GM12892 (cell line): ENCODE results near the gene FSCN2.

ENCODE experiments used
- DNase-seq: peaks from one replicate; pipeline ENCODE4 v3.0.0; 2011; ENCODE audit not compliant: insufficient read length
- FAIRE-seq: peaks from 2 replicates; lab custom pipeline; 2011; peaks lifted over from hg19 to GRCh38; lab: Jason Lieb, UNC
- POLR2A ChIP-seq: IDR thresholded peaks from 2 replicates; pipeline ENCODE4 v1.6.1; 2011; ENCODE audit warnings: low read depth, low read length, control low read depth
- POLR2AphosphoS5 ChIP-seq: IDR thresholded peaks from 2 replicates; pipeline ENCODE4 v1.6.1; 2011; ENCODE audit warnings: low read depth, low read length, control low read depth
- TAF1 ChIP-seq: IDR thresholded peaks from 2 replicates; pipeline ENCODE4 v1.6.1; 2011; ENCODE audit warnings: low read depth, mild to moderate bottlenecking, control low read depth, low read length, borderline replicate concordance

The FSCN2 gene

DNA sequence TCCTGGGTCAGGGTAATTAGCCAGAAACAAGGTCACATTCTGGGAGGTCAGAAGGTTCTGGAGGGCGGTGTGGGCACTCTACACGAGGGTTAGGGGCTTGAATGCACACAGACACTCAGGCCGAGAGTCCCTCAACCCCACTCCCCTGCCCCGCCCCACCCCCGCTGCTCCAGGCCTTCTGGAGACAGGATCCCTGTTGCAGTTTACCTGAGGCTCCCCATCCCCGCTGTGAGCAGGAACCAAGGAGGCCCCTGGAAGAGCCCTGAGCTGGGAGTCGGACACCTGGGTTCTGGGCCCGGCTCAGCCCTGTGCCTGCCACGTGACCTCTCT lies 11.2 kb upstream of the FSCN2 start:
- DNase-seq (no peak), FAIRE-seq (peak; percentile 5)
- TF ChIP-seq POLR2AphosphoS5 (no peak), POLR2A (no peak)

DNA sequence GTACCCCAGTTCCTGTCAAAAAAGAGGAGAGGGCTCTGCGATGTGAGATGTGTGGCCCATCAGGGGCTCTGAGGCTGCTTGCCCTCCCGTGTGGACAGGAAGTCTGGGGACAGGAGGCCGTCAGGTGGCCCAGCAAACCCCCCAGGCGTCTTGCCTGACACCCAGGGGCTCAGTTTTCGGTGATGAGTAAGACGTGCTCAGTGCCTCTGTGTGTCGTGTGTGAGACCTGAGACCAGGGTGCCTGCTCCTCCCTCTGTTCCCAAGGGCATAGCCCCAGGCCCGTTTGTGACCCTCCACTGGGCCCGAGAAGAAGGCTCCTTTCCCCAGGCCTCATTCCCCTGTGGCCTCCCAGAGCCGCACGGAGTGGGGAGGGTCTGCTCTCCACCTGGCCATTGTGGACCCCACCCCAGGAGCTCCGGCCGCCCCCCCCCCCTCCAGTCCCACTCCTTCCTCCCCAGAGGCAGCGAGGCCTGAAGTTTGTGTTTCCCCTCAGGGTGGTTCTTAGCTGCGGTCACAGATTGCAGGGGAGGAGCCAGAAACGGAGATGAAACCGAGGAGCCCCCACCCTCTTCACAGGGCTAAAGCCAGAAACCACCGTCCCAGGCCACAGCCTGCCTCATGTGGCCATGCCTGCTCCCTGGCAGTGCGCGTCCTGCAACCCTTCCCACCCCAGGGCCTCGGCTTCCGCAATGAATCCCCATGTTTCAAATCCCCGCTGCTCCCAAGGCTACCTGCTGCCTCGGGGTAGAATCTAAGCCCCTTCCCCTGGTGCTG lies 10.7 kb upstream of the FSCN2 start:
- FAIRE-seq = peak; percentile 92
- TF ChIP-seq POLR2AphosphoS5 = peak; percentile 87
- TF ChIP-seq TAF1 = no peak; the same call in 1 of the 2 replicates
- peak; percentile 71 for TF ChIP-seq POLR2A
- peak; percentile 88 for DNase-seq

DNA sequence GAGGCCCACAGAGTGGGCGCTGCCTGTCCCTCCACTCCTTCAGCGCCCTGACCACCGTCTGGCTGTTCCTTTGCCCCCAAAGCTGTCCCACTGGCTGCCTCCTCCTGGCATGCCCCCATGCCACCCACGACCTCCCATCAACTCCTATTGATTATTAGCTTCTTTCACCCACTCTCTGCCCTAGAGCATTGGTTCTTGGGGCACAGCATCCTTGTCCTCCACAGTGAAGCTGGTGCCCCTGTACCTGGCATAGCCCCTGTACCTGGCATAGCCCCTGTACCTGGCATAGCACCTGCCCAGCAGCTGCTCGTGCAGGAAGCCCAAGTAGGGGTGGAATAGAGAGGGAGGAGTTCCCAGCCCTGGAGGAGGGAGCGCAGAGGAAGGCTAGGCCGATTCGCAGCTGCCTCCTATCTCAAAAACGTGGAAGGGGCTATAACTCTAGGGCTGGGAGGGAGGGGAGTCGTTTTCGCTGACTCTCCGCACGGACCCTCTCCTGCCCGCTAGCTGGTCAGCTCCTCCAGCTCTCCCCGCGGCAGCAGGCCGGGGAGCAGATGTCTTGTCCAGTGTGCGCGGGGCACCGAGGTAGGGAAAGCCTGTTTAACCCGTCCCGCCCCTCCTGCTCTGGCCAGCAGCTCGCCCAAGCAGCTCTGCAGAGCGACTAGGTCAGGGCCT lies 9.9 kb upstream of the FSCN2 start:
- no peak for TF ChIP-seq TAF1
- TF ChIP-seq POLR2A = no peak; the same call in 1 of the 2 replicates
- TF ChIP-seq POLR2AphosphoS5 = 0 out of 2 replicates have a peak, but pooled peaks have one; percentile 15
- peak; percentile 50 for FAIRE-seq
- no peak for DNase-seq

DNA sequence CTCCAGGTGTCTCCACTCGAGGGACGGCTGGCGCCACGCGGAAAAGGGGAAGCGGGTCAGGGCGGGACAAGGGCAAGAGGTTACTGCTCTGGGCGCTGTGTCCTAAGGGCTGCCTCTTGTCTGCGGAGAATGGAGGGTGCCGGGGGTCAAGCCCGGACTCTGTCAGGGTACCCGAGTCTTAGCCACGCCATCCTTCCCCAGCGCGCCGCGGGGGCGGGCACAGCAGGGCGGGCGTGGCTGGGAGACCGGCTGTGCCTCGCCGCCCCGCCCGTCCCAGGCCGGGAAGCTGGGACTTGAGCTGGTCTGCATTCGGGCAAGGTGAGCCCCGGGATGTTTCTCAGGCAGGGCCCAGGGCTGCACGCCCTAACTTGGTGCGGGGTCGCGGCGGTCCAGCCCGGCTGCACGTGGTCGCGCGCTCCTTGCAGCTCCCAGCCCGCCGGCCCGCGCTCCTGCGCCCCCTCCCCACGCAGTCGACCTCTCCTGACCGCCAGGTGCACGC lies 9.3 kb upstream of the FSCN2 start:
- DNase-seq (no peak), FAIRE-seq (peak; percentile 51)
- TF ChIP-seq POLR2AphosphoS5 (no peak; the same call in 1 of the 2 replicates), POLR2A (0 out of 2 replicates have a peak, but pooled peaks have one; percentile 11), TAF1 (no peak)

DNA sequence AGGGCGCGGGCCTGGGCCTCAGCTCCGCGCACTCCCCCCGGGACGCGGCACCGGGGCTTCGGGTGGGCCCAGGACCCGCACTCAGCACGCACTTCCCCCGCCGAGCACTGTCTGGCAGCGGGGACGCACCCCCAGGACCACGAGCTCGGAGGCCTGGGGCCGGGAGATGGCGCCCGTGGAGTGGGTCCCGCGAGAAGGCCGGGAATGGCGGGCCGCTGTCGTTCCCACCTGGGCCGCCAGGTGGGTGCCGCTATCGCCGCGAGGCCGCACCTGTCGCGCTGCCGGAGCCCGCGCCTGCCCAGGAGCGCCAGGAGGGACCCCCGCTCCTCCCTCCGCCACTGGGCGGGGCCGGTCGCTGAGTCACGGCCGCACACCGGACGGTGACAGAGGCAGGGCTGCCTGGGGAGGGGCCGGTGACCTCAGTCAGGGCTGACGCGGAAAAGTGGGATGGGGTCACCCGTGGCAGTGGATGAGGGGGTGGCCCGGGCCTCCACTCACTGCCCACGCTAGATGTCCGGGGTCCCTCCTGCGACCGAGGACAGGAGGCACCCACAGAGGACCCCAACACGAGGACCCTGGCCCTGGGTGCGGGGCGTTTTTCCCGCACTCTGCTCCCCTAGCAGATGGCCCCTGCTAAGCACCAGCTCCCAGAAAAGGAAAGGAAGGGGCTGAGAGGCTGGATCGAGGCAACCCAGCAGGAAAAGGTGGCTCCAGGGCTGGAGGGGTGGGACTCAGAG lies 8.7 kb upstream of the FSCN2 start:
- peak; percentile 74 for DNase-seq
- peak; percentile 78 for FAIRE-seq
- TF ChIP-seq TAF1 = no peak
- TF ChIP-seq POLR2A = peak; percentile 3; the same call in 1 of the 2 replicates
- TF ChIP-seq POLR2AphosphoS5 = no peak

DNA sequence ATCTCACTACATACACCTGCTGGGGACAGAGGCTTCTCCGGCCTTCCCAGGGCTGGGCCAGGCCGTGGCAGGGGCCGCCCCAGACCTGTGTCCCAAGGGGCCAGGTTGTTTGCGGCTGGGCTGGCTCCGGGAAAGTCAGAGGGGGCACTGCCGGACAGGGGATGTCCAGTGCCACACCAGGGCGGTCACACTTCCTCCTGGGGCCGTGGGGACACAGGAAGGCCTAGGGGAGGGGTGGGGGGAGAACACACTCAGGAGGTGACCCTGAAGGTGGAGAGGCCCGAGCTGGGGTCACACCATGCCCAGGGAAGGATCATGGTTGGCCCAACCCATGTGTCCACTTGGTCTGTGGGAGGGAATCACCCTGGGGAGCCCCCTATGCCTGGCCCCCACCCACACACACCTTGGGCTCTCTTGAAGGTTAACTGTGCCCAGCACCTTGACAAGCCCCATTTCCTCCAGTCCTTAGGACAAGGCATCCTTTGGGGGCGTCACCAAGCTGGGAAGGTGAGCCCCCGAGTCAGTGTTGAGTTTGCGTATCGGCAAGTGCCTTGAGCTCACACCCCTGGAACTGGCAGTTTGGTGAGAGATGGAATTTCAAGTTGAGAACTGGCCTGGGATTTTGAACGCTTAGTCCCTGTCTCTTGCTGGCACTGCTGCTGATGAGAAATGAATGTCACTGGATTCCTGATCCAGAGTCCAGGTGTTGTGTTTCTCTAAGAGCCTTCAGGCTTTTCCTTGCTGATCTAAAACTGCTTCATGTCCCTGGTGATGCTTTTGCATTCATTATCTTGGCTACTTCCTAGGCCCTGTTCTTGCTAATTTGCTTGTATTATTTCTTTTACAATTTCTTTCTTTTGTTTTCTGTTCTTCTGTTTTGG lies 7.9 kb upstream of the FSCN2 start:
- TF ChIP-seq POLR2A = no peak; the same call in 1 of the 2 replicates
- TF ChIP-seq TAF1 = no peak
- no peak for TF ChIP-seq POLR2AphosphoS5
- no peak for DNase-seq
- peak; percentile 48 for FAIRE-seq

DNA sequence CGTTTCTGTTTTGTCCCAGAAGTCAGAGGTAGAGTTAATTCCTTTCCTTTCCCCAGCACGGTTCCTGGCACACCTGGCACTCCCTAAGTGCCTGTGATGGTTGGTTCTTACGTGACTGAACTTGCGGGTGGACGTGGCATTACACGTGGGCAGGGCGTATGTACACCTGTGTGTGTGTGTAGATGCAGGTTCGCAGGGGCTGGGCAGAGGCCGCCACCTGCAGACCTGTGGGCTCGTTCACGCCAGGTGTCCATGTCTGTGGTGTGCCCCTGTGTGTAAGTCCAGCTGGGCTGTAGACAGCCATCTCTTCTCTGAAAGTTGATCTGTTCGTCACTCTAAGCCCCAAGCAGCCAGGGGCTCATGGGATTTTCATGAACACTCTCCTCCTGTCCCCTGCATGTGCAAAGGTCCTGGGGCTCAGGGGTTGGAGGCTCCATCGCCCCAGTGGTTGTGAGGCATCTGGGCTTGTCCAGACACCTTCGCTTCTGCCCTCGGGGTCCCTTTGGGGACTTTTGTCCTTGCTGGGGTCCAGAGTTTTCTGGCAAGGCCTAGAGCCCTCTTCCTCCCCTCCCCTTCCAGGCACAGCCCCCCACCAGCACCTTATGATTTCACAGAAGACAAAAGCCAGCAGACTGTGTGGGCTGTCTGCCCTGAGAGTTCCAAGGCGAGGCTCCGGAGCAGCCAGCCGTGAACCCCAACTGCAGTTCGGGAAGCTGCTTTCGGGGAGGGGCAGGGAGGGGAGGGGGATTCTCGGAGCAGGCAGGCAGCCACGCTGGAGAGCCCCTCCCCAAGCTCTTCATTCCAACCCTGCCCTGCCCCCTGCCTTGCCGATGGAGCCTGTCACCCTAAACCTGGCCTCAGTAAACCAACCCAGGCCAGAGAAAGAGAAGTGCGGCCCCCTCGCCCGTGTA lies 5.4 kb upstream of the FSCN2 start:
- FAIRE-seq (no peak), DNase-seq (no peak)
- TF ChIP-seq POLR2A (no peak), TAF1 (no peak), POLR2AphosphoS5 (no peak)

DNA sequence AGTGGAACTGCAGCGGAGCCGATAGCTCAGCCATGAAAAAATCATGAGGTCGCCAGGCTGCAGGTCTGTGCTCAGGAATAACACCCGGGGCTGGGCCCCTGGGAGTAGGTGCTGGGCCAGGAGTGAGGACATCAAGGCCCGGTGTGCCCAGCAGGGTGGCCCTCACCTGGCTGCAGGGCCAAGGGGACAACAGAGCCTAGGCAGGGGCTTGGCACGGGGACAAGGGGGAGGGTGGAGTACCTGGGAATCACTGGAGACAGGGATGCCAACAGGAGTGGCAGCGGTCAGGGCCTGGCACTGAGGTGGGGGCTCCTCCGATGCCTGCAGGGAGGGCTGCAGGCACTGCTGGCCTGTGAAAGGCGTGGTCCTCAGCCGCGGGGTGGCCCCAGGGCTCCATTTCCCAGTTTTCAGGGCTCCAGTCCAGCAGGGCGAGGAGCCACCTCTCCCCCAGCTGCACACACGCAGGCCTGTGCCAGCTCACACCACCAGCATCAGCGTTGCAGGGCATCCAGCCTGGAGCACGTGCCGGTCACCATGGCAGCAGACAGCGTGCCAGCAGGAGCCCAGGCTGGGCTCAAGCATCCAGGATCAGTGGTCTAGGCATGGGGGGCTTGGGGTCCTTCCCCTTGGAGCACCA lies 4.7 kb upstream of the FSCN2 start:
- FAIRE-seq (no peak), DNase-seq (no peak)
- TF ChIP-seq POLR2A (no peak), TAF1 (no peak), POLR2AphosphoS5 (no peak)
